ENCODE measurements around the gene ANKRD40.
"Not testable (repeated sequence)": the region's sequence is repeated elsewhere in the genome, so short reads cannot be mapped to it uniquely, and the experiment has no call there.

ANKRD40 gene, protein sequence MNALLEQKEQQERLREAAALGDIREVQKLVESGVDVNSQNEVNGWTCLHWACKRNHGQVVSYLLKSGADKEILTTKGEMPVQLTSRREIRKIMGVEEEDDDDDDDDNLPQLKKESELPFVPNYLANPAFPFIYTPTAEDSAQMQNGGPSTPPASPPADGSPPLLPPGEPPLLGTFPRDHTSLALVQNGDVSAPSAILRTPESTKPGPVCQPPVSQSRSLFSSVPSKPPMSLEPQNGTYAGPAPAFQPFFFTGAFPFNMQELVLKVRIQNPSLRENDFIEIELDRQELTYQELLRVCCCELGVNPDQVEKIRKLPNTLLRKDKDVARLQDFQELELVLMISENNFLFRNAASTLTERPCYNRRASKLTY

DNA sequence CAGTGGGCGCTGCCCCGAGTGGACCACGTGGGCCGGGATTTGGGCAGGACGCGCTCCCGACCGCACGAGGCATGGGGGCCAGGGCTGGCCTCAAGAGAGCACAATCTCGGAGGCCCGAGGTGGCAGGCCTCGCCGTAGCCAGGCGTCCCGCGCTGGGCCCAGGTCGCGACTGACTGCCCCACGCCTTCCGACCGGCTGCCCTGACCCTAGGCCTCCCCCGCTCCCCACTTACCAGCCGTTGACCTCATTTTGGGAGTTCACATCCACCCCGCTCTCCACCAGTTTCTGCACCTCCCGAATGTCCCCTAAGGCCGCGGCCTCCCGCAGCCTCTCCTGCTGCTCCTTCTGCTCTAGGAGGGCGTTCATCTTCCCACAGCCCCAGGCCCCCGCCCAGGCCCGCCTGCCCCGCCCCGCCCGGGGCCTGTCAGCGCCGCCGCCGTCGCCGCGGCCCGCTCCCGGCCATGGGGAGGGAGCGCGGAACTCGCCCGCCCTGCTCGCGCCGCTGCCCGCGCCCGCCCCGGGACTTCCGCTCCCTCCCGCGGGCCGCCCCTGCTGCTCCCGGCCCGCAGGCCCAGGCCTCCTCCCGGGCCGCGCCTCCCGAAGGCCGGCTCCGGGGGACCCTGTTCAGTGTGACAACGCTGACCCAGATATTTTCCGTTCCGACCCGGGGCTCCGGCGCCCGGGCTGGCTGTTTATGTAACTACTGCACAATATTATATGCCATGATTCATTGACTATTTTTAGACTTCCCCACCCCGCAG, at the start of gene ANKRD40:
TSS of gene ANKRD40 (minus strand) at position 626 of the 761 bp plus-strand sequence. CDS start at position 366, 260 bp downstream.
- H3K36me3 Mint-ChIP-seq = peaks cover 6 to 19% of the 10 kb centered on the region in 2 donors
- no peaks in the 10 kb centered on the region for H3K27me3 Mint-ChIP-seq
- peak; percentile 82 to 84 for ATAC-seq (replicated peaks)
- H3K27ac Mint-ChIP-seq = peak within 1 kb of the TSS; percentile 96
- H3K9me3 Mint-ChIP-seq = no peaks in the 10 kb centered on the region
- DNase-seq = peak; percentile 92
- peaks cover 18 to 62% of the 10 kb centered on the region in 2 donors for H3K4me1 Mint-ChIP-seq
- peak within 1 kb of the TSS; percentile 93 to 98 for H3K4me3 Mint-ChIP-seq

DNA sequence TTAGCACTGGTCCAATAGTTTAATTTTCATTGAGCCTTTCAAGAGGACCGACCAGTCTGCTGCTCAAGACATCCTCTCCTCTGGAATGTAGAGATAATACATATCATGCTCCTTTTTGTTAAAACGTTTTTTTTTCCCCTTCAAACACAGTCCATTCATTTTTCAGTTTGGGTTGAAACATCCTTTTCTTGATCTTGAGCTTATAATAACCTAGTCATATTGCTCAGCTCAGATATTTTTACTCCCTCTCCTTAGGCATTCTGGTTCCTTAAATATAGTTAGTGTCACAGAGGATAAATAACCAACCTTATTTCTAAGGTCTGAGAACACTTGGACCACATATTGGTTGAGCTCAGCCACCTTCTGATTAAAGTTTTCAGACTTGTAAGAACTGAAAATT, 46.8 kb upstream of the ANKRD40 start:
- H3K9me3 Mint-ChIP-seq = no peaks in the 10 kb centered on the region
- H3K27me3 Mint-ChIP-seq = no peaks in the 10 kb centered on the region
- ATAC-seq (replicated peaks) (no peak), DNase-seq (no peak)
- peaks cover 14 to 31% of the 10 kb centered on the region in 2 donors for H3K36me3 Mint-ChIP-seq
- H3K4me1 Mint-ChIP-seq = no peaks in the 10 kb centered on the region
- no peak overlapping the region for H3K4me3 Mint-ChIP-seq
- peak overlapping the region; percentile 16 for H3K27ac Mint-ChIP-seq

DNA sequence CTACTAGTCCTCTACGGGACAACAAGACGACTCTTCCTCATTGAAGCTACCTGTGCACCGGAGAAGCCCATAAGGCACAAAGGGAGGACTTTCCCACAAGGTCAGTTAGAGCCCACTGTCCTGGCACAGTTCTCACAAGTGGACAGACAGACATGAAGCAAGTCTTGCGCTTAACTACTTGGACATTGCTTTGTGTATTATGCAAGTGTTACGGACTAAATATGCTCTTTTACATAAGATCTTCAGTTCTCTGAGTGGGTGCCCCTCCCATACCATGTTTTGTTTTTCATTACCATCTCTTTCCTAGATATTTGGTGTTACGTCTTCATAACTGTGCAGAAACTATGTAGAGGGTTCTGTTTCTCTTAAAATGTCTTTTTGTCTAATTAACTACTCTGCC, 41.5 kb upstream of the ANKRD40 start:
- H3K27ac Mint-ChIP-seq = no peak overlapping the region
- no peak for ATAC-seq (replicated peaks)

DNA sequence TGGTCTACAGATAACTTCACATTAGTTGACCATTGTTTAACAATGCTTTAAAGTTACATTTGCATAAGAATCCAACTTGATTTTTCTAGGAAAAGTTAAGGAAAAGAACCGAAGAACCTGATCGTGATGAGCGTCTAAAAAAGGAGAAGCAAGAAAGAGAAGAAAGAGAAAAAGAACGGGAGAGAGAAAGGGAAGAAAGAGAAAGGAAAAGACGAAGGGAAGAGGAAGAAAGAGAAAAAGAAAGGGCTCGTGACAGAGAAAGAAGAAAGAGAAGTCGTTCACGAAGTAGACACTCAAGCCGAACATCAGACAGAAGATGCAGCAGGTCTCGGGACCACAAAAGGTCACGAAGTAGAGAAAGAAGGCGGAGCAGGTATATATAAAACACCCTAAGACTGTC, 37.9 kb upstream of the ANKRD40 start:
- no peak for ATAC-seq (replicated peaks)
- Mint-ChIP-seq H3K4me1 (no peaks in the 10 kb centered on the region), H3K4me3 (no peak overlapping the region), H3K27me3 (no peaks in the 10 kb centered on the region), H3K27ac (no peak overlapping the region), H3K9me3 (no peaks in the 10 kb centered on the region), H3K36me3 (peaks cover 36 to 50% of the 10 kb centered on the region in 2 donors)
- DNase-seq = no peak

More for the DNA sequence above, 41.5 kb upstream of the ANKRD40 start:
- H3K27me3 Mint-ChIP-seq = no peaks in the 10 kb centered on the region
- H3K9me3 Mint-ChIP-seq = no peaks in the 10 kb centered on the region
- no peak overlapping the region for H3K4me3 Mint-ChIP-seq
- H3K36me3 Mint-ChIP-seq = peaks cover 22 to 44% of the 10 kb centered on the region in 2 donors
- no peak for DNase-seq
- no peaks in the 10 kb centered on the region for H3K4me1 Mint-ChIP-seq

DNA sequence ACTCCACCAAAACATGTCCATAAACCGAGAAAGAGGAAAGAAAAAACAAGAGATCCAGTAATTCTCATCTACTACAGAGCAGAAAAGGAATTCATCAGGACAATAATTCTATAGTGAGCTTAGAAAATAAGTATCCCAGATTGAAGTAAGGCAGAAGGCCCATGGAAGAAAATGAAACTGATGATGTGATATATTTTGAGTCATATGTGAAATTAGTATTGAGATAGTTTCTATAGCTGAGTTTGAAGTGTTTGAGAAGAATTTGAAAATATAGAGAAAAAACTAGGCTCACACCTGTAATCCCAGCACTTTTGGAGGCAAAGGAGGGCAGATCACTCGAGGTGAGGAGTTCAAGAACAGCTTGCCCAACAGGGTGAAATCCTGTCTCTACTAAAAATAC, 31.4 kb upstream of the ANKRD40 start:
- Mint-ChIP-seq H3K4me3 (no peak overlapping the region), H3K9me3 (no peaks in the 10 kb centered on the region), H3K27ac (no peak overlapping the region), H3K4me1 (peaks cover 15 to 39% of the 10 kb centered on the region in 2 donors), H3K36me3 (peaks cover 29 to 44% of the 10 kb centered on the region in 2 donors), H3K27me3 (no peaks in the 10 kb centered on the region)
- ATAC-seq (replicated peaks) (no peak), DNase-seq (no peak)

DNA sequence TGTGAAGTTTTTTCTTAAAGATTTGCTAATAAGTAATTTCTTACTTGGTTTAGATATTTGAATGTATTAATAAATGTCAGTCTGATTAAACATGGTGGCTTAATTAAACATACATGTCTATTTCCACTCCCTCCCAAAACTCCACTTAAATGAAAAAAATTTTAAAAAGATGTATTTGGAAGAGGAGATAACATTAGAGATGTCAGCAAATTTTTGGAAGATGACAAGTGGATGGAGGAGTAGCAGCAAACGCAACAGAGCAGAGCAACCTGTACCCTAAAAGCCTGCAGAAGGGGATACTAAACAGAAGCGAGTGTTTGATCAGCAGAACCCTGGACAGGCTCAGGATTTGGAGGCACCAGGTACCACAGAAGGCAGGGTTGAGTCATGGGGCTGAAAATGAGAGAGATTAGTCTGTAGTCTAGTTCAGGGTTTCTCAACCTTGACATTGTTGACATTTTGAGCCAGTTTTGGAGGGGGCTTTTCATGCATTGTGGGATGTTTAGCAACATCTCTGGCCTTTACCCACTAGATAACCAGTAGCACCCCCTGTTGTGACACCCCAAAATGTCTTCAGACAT, 29.5 kb upstream of the ANKRD40 start:
- H3K27me3 Mint-ChIP-seq = no peaks in the 10 kb centered on the region
- H3K4me1 Mint-ChIP-seq = peaks cover 16 to 44% of the 10 kb centered on the region in 2 donors
- ATAC-seq (replicated peaks) (peak; percentile 67 to 79), DNase-seq (no peak)
- peak overlapping the region; percentile 84 for H3K27ac Mint-ChIP-seq
- peaks cover 19 to 37% of the 10 kb centered on the region in 2 donors for H3K36me3 Mint-ChIP-seq
- no peaks in the 10 kb centered on the region for H3K9me3 Mint-ChIP-seq
- no peak overlapping the region for H3K4me3 Mint-ChIP-seq

DNA sequence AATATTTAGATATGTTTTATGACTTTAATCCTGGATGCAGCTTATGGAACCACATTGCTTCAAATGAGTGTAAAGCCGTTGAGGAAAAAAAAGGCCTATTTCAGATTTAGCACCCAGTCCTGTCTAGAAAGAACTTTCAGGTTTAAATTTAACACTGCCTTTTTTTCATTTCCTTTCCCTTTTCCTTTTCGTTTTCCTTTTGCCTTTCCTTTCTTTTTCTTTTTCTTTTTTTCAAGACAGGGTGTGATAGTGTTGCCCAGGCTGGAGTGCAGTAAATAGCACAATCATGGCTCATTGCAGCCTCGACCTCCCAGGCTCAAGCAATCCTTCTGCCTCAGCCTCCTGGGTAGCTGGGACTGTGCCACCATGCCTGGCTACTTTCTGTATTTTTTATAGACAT, 27.6 kb upstream of the ANKRD40 start:
- no peak overlapping the region for H3K27ac Mint-ChIP-seq
- H3K4me1 Mint-ChIP-seq = peaks cover 21 to 60% of the 10 kb centered on the region in 2 donors
- no peak overlapping the region for H3K4me3 Mint-ChIP-seq
- H3K36me3 Mint-ChIP-seq = peaks cover 15 to 32% of the 10 kb centered on the region in 2 donors
- H3K9me3 Mint-ChIP-seq = no peaks in the 10 kb centered on the region
- H3K27me3 Mint-ChIP-seq = no peaks in the 10 kb centered on the region
- DNase-seq (no peak), ATAC-seq (replicated peaks) (no peak)

DNA sequence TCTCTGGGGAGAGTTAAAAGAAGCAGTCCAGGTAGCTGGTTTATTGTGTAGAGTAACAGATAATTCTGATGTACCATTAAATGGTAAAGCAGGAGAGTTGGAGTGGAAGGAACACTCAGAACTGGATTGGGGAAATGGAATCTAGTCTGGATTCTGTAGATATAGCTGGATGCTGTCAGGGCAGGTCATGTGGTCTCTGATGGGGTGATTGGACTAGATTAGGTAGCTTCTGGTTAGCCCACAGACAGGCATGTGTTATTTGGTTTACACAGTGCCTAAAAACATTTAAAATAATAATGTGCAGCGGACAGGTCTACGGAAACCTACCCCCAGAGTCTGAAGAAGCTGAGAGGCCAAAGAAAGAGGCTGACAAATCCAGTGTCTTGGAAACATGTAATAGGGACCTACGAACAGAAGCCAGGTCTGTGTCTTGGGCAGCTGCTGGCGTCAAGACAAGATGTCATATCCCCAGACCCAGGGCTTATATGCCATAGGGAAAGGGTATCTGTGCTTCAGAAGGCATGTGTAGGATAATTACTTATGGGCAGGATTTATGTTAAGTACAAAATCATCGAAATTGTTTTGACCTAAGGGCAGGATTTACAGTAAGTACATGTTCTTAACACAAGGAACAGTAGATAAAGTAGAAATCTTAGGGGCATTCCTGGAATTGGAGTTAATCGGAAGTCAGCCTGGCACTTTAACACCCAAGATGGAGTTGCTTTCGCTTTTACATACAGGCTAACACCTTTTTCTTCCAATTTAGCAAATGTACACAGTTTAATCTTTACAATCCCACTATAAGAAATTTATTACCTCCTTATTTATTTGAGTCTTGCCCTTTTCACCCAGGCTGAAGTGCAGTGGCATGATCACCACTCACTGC, 24.1 kb upstream of the ANKRD40 start:
- Mint-ChIP-seq H3K27me3 (no peaks in the 10 kb centered on the region), H3K4me1 (peaks cover 21 to 61% of the 10 kb centered on the region in 2 donors), H3K36me3 (peaks cover 10 to 15% of the 10 kb centered on the region in 2 donors), H3K9me3 (peaks cover 0 to 2% of the 10 kb centered on the region in 2 donors), H3K27ac (peak overlapping the region; percentile 60), H3K4me3 (no peak overlapping the region)
- no peak for ATAC-seq (replicated peaks)
- DNase-seq = no peak

DNA sequence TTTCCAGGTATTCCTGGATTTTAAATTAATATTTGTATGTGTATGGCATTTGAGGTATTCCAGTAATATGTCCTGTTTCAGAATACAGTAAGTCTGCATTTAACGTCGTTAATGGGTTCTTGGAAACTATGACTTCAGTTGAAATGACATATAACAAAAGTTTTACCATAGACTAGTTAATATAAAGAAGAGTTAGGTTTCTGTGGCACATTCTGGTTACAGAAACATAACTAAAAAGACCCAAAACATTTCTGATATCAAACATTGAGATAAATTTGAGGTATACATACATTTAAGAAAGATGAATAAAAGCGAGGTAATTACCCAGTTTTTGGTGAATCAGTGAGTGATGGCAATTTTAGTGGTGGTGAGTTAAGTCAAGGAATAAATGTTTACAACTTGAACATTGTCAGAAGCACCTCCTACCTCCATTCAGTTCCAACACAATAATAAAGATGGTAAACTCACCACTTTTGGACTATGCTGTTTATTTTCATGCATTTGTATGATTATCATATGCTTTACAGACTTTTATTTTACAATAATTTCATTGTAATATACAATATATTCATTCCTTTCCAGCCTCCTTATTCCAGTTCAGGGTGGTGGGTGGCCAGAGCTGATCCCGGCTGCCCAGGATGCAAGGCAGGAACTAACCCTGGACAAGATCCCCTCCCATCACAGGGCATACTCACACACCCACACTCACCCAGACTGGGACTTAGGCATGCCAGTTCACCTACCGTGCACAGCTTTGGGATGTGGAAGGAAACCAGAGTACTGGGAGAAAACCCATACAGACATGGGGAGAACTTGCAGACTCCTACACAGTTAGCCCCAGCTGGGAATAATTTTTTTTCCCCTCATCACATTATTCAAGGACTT, 21.4 kb upstream of the ANKRD40 start:
- Mint-ChIP-seq H3K36me3 (peaks cover 15% of the 10 kb centered on the region in 2 donors), H3K4me3 (no peak overlapping the region), H3K27ac (no peak overlapping the region), H3K27me3 (no peaks in the 10 kb centered on the region), H3K4me1 (peaks cover 19 to 53% of the 10 kb centered on the region in 2 donors), H3K9me3 (peaks cover 0 to 2% of the 10 kb centered on the region in 2 donors)
- DNase-seq (no peak), ATAC-seq (replicated peaks) (no peak)

DNA sequence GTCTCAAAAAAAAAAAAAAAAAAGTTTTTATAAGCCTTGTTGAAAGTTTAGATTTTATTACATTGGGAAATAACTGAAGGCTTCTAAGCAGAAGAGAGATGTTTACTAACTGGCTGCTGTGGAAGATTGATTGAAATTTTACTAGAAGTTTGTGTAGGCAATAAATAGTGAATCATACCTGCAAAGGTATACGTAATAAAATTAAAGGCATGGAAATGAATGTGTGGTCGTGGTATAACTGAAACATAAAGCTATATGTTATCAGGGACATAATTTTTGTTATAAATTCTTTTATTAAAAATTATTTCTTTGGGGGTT, 20.4 kb upstream of the ANKRD40 start:
- Mint-ChIP-seq H3K27ac (no peak overlapping the region), H3K4me3 (no peak overlapping the region), H3K9me3 (peaks cover 0 to 2% of the 10 kb centered on the region in 2 donors), H3K27me3 (no peaks in the 10 kb centered on the region), H3K4me1 (peaks cover 19 to 53% of the 10 kb centered on the region in 2 donors), H3K36me3 (peaks cover 15% of the 10 kb centered on the region in 2 donors)
- no peak for ATAC-seq (replicated peaks)
- DNase-seq = no peak

DNA sequence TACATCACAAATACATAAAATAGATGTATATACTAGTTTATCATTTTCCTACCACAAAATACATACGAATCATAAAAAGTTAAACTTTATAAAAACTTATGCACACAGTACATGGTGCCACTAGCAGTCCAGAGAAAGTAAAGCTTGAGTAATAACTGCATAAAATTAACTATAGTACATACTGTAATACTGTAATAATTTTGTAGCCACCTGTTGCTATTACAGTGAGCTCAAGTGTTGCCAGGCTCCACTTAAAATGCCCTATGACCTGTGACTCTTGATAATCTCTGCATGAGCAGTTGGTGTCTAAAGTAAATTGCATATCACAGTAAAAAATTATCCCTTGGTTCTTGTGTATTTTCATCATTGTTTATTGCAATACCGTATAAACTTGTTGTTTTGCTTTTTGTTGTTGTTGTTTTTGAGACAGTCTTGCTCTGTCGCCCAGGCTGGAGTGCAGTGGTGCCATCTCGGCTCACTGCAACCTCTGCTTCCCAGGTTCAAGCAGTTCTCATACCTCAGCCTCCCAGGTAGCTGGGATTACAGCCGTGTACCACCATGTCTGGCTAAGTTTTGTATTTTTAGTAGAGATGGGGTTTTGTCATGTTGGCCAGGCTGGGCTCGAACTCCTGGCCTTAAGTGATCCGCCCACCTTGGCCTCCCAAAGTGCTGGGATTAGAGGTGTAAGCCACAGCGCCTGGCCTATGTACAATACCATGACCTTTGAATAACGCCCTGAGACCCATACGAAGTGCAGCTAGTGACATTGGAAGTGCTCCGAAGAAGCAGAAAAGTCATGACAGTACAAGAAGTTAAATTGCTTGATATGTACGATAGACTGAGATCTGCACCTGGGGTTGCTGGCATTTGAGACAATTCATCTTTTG, 18.3 kb upstream of the ANKRD40 start:
- H3K27me3 Mint-ChIP-seq = no peaks in the 10 kb centered on the region
- peaks cover 15 to 16% of the 10 kb centered on the region in 2 donors for H3K36me3 Mint-ChIP-seq
- H3K4me3 Mint-ChIP-seq = no peak overlapping the region
- no peak overlapping the region for H3K27ac Mint-ChIP-seq
- ATAC-seq (replicated peaks) (no peak), DNase-seq (no peak)
- peaks cover 0 to 2% of the 10 kb centered on the region in 2 donors for H3K9me3 Mint-ChIP-seq
- peaks cover 20 to 52% of the 10 kb centered on the region in 2 donors for H3K4me1 Mint-ChIP-seq

DNA sequence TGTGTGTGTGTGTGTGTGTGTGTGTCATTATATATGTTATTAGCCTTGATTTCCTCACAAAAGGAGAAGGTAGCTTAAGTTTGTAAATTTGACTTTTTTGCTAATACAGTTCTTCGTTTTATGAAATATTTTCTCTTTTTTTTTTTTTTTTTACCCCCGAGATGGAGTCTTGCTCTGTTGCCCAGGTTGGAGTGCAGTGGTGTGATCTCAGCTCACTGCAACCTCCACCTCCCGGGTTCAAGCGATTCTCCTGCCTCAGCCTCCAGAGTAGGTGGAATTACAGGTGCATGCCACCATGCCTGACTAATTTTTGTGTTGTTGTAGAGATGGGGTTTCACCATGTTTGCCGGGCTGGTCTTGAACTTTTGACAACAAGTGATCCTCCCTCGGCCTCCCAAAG, 16.9 kb upstream of the ANKRD40 start:
- not testable (repeated sequence) for H3K4me3 Mint-ChIP-seq; H3K27ac Mint-ChIP-seq; H3K9me3 Mint-ChIP-seq; DNase-seq; H3K27me3 Mint-ChIP-seq; ATAC-seq (replicated peaks)
- peaks cover 15 to 16% of the 10 kb centered on the region in 2 donors for H3K36me3 Mint-ChIP-seq
- H3K4me1 Mint-ChIP-seq = peaks cover 20 to 55% of the 10 kb centered on the region in 2 donors
